HG03571 (cell line): ENCODE data around the gene NPEPL1.

Source experiments
- ATAC-seq: cut with Tn5 transposase; IDR thresholded peaks from one replicate; pipeline ENCODE4 v1.9.1; 2021; ENCODE audit not compliant: unreplicated experiment

NPEPL1 gene

GRCh38 chr20:58700121-58700821 lies 7.7 kb downstream of the NPEPL1 start:
- no peak for ATAC-seq

DNA sequence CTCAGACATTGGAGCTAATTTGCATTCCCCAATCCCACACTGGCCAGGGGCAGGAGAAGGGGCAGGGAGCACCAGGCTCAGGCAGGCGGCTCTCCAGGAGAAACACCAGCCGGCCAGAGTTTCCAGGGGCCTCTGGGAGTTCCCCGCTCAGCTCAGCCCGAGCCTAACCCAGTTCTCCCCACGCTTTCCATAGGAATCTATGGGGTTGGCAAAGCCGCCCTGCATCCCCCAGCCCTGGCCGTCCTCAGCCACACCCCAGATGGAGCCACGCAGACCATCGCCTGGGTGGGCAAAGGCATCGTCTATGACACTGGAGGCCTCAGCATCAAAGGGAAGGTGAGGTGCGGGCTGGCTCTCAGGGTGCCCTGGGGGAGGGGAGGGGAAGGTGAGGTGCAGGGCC lies 8.2 kb downstream of the NPEPL1 start:
- no peak for ATAC-seq

GRCh38 chr20:58701431-58702160 lies 9.0 kb downstream of the NPEPL1 start:
- no peak for ATAC-seq

- no peak for ATAC-seq
Observed at GRCh38 chr20:58702161-58702510, 9.5 kb downstream of the NPEPL1 start.

GRCh38 chr20:58702859-58703648 lies 10.5 kb downstream of the NPEPL1 start:
- ATAC-seq: no peak

GRCh38 chr20:58703765-58704371 lies 11.3 kb downstream of the NPEPL1 start:
- no peak for ATAC-seq

DNA sequence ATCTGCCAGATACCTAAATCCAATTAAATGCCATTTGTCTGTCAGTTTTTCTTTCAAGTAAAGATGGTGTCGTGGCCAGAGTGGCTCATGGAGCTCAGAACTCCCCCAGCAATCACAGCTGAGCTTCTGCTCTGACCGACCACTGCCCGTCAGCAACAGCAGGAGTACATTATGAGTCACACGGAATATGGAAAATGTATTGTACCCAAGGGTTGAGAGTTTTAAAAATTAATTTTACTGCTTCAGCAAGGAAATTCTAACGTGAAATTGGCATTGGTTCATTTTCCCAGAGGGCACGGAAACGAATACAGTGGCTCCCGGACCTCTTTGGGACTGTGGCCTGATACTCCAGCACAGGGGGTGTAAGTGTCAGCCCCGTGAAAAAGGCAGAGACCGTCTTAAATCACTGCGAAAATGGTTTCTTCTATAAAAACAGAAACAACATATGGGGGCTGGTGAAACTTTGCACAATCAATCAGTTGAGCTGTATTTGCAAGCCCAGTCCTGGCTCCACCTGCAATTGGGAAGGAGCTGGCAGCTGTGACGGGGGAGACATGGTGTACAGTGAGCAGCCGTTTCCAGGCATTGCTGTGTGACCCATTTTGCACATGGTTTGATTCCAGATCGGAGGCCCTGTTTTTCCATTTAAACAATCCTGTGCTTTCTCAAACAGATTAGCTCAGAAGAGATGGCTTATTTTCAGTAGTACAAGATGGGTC lies 12.8 kb downstream of the NPEPL1 start:
- ATAC-seq: no peak

- ATAC-seq: no peak
Observed at GRCh38 chr20:58706150-58706892, 13.7 kb downstream of the NPEPL1 start.

DNA sequence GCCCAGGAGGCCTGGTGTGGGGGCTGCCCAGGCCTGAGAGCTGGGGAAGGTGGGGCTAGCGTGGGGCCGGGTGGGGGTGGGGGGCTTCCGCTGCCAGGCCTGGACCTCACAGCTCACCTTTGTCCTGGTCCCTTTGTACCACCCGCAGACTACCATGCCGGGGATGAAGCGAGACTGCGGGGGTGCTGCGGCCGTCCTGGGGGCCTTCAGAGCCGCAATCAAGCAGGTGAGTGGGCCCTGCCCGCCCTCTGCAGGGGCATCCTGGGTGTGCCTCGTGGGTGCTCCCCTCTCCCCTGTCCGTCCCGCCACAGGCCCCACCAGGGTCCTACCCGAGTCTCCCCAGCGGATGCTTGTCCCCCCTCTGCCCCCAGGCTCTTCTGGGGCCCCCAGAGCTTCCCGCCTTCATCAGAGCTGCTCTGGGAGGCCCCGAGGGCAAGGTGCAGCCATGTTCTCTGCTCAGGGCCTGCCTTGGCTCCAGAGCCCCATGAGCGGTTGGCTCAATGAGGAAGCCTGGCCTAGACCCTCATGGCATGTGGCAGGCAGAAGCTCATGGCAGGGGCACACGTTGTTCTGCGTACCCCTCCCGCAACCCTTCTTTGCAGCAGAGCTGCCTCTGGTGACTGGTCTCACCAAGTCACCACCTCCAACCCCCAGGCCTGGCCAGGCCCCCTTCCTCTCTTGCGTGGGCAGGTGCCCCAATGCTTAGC lies 14.5 kb downstream of the NPEPL1 start:
- ATAC-seq: no peak

DNA sequence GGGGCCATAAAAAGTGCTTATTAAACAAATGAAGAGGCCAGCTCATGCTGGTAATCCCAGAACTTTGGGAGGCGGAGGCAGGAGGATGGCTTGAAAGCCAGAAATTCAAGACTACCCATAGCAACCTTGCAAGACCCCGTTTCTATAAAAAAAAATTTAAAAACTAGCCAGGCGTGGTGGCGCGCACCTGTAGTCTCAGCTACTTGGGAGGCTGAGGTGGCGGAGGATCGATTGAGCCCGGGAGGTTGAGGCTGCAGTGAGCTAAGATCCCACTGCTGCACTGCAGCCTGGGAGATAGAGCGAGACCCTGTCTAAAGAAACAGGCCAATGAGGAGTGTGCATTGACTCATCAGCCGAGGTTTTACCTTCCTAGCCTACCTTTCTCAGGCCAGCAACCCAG lies 15.2 kb downstream of the NPEPL1 start:
- no peak for ATAC-seq

DNA sequence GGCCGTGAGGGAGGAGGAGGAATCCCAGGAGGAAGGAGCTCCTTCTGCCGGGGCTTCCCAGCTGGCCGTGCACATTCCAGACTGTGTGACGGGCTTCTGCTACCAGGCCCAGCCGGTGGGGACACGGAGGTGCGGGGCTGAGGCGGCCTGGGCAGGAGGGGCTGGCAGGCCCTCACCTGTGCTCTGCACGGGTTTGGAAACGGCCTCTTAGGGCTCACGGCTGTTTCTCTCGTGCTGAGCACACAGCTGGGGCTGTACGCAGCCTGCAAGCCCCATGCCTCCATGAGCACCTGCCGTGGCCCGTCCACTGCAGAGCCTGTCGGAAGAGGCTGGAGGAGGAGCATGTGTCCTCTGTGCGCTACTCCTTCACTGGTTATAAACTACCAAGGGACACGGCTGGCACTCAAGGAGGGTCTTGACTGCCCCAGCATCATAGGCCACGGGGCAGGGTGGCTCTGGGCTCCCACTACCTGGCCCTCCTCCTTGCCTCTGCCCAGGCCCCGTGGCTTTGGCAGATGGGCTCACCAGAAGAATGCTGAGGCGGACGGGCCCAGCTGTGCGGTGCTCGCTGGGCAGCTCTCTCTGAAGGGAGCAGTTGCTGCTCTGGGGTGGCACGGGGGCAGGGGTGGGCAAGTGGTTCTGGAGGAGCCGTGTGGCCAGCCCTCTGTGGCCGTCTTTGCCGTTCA lies 15.8 kb downstream of the NPEPL1 start:
- ATAC-seq: no peak

DNA sequence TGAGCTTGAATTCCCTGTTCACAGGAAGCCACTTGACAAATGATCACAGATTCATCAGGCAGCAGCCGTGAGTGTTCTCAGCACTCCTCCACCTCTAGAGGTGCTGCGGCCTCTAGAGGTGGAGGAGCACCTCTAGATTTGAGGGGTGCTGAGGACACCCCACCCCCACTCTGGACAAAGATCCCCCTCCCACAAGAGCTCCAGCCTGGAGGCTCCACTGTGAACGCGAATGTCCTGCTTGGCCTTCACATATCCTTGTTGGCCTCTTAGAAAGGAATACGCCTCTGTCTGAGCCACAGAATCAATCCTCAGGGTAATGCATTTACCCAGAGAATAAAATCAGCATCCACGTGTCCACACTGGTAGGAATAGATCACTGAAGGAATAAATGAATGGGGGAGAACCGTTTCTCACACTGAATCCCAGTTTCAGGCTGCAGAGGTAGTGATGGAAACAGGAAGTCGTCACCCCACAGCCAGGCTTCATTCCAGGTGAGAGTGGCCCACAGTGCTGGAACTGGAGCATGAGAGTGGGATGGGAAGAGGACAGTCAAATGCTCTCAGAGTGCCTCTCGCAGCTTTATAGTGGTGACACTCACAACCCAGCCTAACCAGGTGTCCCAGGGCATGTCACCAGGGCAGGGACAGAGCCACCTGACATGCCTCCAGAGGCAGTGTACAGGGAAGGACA lies 16.6 kb downstream of the NPEPL1 start:
- ATAC-seq: no peak

GRCh38 chr20:58709703-58710039 lies 17.1 kb downstream of the NPEPL1 start:
- ATAC-seq: no peak

GRCh38 chr20:58710481-58711265 lies 18.1 kb downstream of the NPEPL1 start:
- no peak for ATAC-seq

DNA sequence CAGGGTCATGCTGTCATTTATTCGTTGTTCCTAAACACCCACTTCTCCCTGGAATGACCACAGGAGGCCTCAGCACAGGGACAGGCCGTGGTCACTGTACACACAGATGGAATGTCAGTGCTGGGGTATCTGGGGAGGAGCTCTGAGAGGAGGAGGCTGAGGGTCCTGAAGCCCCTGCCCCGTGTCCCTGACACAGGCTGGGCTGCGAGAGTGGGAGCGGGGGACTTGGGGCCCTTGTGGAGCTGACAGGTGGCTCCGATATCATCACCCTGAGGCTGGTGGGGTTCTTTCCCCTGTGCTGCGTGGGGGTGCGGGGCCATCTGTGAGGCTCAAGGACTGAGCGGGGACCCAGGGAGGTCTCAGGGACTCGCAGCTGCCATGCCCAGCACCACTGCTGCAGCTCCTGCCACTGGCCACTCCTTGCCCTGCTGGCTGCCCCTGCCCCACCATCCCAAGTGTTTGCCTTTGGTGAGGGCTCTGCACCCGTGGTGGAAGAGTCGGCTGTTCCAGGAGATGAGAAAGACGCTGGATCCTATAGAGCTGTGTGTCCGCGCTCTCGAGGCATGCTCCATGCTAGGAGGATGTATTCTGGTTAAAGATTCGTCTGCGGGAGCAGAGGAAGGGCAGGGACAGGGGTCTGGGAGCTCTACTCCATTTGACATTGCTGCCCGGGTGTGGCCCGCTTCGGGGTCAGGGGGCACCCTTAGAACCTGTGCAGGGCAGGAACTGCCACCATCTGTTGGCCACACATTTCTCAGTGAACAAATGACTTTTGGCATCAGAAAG lies 18.9 kb downstream of the NPEPL1 start:
- no peak for ATAC-seq

GRCh38 chr20:58712151-58712791 lies 19.7 kb downstream of the NPEPL1 start:
- ATAC-seq: no peak
